Measurements from ENCODE around the gene SLC27A5. TPM values are rescaled to one million over a fixed set of nuclear protein-coding genes. Genes with fewer than 3 reads are reported as not detected.

The SLC27A5 gene
- total and polyA plus RNA-seq, 9 of the 15 experiments (the other 6 are each of a cell fraction or from before 2014, with no cell fraction given), result 42.2 to 318 (median 64.7) TPM

GRCh38 chr19:58499021-58499927 is 12.5 kb downstream of the SLC27A5 start (continued):
- peak; percentile 50 for TF ChIP-seq CHD7 (IDR thresholded peaks at IDR 0.05; ENCODE audit: low read depth, low read length)
- peak; percentile 15; the same call in 1 of the 2 replicates for TF ChIP-seq NFE2 (IDR thresholded peaks at IDR 0.05; ENCODE audit: low read depth)
- TF ChIP-seq ZNF239 (CRISPR knock-in tag; IDR thresholded peaks at IDR 0.05), result peak; percentile 46; the same call in 1 of the 2 replicates
- TF ChIP-seq, protein P1, sequence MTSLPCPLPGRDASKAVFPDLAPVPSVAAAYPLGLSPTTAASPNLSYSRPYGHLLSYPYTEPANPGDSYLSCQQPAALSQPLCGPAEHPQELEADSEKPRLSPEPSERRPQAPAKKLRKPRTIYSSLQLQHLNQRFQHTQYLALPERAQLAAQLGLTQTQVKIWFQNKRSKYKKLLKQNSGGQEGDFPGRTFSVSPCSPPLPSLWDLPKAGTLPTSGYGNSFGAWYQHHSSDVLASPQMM (CRISPR knock-in tag; IDR thresholded peaks at IDR 0.05), result no peak
- TF ChIP-seq BCL6 (CRISPR knock-in tag; IDR thresholded peaks at IDR 0.05), result no peak
- TF ChIP-seq ATF1 (CRISPR knock-in tag; IDR thresholded peaks at IDR 0.05), result peak; percentile 69; the same call in 1 of the 2 replicates
- peak; percentile 86 for TF ChIP-seq ATF1 (tag; IDR thresholded peaks at IDR 0.05)
- TF ChIP-seq, protein P2, sequence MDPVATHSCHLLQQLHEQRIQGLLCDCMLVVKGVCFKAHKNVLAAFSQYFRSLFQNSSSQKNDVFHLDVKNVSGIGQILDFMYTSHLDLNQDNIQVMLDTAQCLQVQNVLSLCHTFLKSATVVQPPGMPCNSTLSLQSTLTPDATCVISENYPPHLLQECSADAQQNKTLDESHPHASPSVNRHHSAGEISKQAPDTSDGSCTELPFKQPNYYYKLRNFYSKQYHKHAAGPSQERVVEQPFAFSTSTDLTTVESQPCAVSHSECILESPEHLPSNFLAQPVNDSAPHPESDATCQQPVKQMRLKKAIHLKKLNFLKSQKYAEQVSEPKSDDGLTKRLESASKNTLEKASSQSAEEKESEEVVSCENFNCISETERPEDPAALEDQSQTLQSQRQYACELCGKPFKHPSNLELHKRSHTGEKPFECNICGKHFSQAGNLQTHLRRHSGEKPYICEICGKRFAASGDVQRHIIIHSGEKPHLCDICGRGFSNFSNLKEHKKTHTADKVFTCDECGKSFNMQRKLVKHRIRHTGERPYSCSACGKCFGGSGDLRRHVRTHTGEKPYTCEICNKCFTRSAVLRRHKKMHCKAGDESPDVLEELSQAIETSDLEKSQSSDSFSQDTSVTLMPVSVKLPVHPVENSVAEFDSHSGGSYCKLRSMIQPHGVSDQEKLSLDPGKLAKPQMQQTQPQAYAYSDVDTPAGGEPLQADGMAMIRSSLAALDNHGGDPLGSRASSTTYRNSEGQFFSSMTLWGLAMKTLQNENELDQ (CRISPR knock-in tag; IDR thresholded peaks at IDR 0.05; ENCODE audit: borderline replicate concordance), result no peak
- TF ChIP-seq TRIM24 (IDR thresholded peaks at IDR 0.05), result peak in 1 of 2 experiments; percentile 100; a peak in 2 of 4 replicates
- TF ChIP-seq, protein P3, sequence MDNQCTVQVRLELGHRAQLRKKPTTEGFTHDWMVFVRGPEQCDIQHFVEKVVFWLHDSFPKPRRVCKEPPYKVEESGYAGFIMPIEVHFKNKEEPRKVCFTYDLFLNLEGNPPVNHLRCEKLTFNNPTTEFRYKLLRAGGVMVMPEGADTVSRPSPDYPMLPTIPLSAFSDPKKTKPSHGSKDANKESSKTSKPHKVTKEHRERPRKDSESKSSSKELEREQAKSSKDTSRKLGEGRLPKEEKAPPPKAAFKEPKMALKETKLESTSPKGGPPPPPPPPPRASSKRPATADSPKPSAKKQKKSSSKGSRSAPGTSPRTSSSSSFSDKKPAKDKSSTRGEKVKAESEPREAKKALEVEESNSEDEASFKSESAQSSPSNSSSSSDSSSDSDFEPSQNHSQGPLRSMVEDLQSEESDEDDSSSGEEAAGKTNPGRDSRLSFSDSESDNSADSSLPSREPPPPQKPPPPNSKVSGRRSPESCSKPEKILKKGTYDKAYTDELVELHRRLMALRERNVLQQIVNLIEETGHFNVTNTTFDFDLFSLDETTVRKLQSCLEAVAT (IDR thresholded peaks at IDR 0.05), result no peak
- TF ChIP-seq ZC3H8 (IDR thresholded peaks at IDR 0.05), result 0 out of 2 replicates have a peak, but pooled peaks have one; percentile 65
- TF ChIP-seq ZNF41 (CRISPR knock-in tag; conservative IDR thresholded peaks at IDR 0.05), result 0 out of 2 replicates have a peak, but pooled peaks have one; percentile 34

Data from K562 (cell line).